Sigmoid colon (tissue), 4 donors: Measurements from ENCODE around the gene ZNF778.

Experiments used
- POLR2A ChIP-seq, 2 donors: fragments of 450-650 bp; IDR thresholded peaks; one replicate each; pipeline ENCODE4 v1.6.1; 2016; ENCODE audit warnings: antibody characterized with exemption in 2 of 2, mild to moderate bottlenecking in 2 of 2, moderate library complexity in 2 of 2
- POLR2AphosphoS5 ChIP-seq, 4 donors: sonication (generic); formaldehyde crosslinking; IDR thresholded peaks; one replicate each; pipeline ENCODE4 v1.6.1; 2017; ENCODE audit warnings: antibody characterized with exemption in 4 of 4
- TF ChIP-seq, protein P1 (sequence below), 4 experiments: fragments of 450-650 bp in 3 of 4; fragments of 200-600 bp in 1 of 4; IDR thresholded peaks; one replicate each; pipeline ENCODE4 v1.5.1; 2016 to 2019; ENCODE audit warnings: antibody characterized with exemption in 4 of 4, mild to moderate bottlenecking in 3 of 4, moderate library complexity in 2 of 4

DNA sequence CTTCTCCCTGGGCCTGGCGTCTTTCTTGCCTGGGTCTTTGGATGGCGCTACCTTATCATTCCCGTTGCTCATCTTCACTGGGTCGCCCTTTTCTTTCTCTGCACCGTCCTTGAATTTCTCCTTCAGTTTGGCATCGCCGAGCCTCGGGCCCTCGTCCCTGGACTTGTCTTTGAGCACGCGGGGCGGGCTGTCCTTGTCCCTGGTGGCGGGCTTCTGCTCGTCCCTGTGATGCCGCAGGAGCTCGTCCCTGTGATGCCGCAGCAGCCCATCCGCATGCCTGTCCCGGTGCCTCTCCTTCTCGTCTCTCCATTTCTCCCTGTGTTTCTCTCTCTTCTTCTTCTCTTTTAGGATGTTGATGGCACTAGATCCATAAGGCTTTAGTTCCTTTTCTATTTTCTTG is 64.3 kb downstream of the ZNF778 start:
- no peak for TF ChIP-seq POLR2A (IDR thresholded peaks at IDR 0.05)
- TF ChIP-seq, protein P1, sequence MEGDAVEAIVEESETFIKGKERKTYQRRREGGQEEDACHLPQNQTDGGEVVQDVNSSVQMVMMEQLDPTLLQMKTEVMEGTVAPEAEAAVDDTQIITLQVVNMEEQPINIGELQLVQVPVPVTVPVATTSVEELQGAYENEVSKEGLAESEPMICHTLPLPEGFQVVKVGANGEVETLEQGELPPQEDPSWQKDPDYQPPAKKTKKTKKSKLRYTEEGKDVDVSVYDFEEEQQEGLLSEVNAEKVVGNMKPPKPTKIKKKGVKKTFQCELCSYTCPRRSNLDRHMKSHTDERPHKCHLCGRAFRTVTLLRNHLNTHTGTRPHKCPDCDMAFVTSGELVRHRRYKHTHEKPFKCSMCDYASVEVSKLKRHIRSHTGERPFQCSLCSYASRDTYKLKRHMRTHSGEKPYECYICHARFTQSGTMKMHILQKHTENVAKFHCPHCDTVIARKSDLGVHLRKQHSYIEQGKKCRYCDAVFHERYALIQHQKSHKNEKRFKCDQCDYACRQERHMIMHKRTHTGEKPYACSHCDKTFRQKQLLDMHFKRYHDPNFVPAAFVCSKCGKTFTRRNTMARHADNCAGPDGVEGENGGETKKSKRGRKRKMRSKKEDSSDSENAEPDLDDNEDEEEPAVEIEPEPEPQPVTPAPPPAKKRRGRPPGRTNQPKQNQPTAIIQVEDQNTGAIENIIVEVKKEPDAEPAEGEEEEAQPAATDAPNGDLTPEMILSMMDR (IDR thresholded peaks at IDR 0.05), result no peak
- TF ChIP-seq POLR2AphosphoS5 (IDR thresholded peaks at IDR 0.05), result no peak
